Right lobe of liver (tissue), 4 donors: Measurements from ENCODE around the gene TOR2A.

Source experiments
- POLR2A ChIP-seq: fragments of 450-650 bp; IDR thresholded peaks from one replicate; pipeline ENCODE4 v1.6.1; 2017; ENCODE audit warnings: antibody characterized with exemption, mild to moderate bottlenecking
- TF ChIP-seq, protein P1 (sequence below), 4 donors: fragments of 200-600 bp in 3 of 4; fragments of 450-650 bp in 1 of 4; IDR thresholded peaks; one replicate each; pipeline versions ENCODE4 v1.5.1 to v1.8.0; 2016 to 2022; ENCODE audit warnings: antibody characterized with exemption in 4 of 4, mild to moderate bottlenecking in 2 of 4
- donor health status: DM: no; HTN: no; CAD: no.
- donor health status: DM: no; HTN: no; CAD: no.
- donor health status: DM: no; HTN: yes; CAD: no.

DNA sequence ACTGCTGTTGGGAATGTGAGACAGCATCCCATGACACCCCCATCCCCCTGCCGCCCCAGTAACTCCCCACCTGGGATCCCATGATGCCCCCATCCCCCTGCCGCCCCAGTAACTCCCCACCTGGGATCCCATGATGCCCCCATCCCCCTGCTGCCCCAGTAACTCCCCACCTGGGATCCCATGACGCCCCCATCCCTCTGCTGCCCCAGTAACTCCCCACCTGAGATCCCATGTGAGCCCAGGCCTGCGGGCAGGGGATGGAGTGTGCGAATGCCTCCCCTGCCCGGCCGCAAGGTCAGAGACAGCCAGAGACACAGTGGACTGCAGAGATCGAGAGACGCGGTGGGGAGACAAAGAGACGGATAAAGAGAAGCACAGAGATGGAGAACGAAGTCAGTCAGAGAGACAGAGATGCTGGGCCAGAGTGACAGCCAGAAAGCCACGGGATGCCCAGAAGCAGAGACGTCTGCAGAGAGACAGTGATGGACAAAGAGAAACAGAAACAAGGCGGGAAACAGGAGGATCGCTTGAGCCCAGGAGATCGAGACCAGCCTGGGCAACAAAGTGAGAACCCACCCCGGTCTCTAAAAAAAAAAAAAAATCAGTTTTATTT, 42.4 kb upstream of the TOR2A start:
- no peak for TF ChIP-seq POLR2A
- TF ChIP-seq, protein P1, sequence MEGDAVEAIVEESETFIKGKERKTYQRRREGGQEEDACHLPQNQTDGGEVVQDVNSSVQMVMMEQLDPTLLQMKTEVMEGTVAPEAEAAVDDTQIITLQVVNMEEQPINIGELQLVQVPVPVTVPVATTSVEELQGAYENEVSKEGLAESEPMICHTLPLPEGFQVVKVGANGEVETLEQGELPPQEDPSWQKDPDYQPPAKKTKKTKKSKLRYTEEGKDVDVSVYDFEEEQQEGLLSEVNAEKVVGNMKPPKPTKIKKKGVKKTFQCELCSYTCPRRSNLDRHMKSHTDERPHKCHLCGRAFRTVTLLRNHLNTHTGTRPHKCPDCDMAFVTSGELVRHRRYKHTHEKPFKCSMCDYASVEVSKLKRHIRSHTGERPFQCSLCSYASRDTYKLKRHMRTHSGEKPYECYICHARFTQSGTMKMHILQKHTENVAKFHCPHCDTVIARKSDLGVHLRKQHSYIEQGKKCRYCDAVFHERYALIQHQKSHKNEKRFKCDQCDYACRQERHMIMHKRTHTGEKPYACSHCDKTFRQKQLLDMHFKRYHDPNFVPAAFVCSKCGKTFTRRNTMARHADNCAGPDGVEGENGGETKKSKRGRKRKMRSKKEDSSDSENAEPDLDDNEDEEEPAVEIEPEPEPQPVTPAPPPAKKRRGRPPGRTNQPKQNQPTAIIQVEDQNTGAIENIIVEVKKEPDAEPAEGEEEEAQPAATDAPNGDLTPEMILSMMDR (IDR thresholded peaks at IDR 0.05) = no peak
